Kidney capillary endothelial cell (primary cell): ENCODE measurements around the gene HNF1A.
"Not testable (repeated sequence)": the region's sequence is repeated elsewhere in the genome, so short reads cannot be mapped to it uniquely, and the experiment has no call there.

ENCODE experiments used
- DNase-seq: peaks from one replicate; pipeline ENCODE4 v3.0.0-alpha.2; 2018; ENCODE audit warnings: low spot score

HNF1A gene, protein sequence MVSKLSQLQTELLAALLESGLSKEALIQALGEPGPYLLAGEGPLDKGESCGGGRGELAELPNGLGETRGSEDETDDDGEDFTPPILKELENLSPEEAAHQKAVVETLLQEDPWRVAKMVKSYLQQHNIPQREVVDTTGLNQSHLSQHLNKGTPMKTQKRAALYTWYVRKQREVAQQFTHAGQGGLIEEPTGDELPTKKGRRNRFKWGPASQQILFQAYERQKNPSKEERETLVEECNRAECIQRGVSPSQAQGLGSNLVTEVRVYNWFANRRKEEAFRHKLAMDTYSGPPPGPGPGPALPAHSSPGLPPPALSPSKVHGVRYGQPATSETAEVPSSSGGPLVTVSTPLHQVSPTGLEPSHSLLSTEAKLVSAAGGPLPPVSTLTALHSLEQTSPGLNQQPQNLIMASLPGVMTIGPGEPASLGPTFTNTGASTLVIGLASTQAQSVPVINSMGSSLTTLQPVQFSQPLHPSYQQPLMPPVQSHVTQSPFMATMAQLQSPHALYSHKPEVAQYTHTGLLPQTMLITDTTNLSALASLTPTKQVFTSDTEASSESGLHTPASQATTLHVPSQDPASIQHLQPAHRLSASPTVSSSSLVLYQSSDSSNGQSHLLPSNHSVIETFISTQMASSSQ

DNA sequence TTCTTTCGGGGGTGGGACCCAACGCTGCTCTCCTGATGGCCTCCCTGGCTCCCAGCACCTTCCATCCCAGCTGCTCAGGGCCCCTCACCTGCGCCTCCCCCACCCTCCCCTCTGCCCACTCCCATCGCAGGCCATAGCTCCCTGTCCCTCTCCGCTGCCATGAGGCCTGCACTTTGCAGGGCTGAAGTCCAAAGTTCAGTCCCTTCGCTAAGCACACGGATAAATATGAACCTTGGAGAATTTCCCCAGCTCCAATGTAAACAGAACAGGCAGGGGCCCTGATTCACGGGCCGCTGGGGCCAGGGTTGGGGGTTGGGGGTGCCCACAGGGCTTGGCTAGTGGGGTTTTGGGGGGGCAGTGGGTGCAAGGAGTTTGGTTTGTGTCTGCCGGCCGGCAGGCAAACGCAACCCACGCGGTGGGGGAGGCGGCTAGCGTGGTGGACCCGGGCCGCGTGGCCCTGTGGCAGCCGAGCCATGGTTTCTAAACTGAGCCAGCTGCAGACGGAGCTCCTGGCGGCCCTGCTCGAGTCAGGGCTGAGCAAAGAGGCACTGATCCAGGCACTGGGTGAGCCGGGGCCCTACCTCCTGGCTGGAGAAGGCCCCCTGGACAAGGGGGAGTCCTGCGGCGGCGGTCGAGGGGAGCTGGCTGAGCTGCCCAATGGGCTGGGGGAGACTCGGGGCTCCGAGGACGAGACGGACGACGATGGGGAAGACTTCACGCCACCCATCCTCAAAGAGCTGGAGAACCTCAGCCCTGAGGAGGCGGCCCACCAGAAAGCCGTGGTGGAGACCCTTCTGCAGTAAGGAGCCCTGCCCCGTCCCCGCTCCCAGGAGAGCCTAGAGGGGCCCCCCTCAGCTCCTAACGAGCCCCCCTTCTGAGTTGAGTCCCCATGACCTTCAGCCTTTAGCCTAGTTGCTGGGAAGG lies at the start of gene HNF1A:
Gene HNF1A (plus strand): TSS at position 248 of the 924 bp plus-strand sequence. CDS start 226 bp downstream, at position 474.
- DNase-seq, result no peak

DNA sequence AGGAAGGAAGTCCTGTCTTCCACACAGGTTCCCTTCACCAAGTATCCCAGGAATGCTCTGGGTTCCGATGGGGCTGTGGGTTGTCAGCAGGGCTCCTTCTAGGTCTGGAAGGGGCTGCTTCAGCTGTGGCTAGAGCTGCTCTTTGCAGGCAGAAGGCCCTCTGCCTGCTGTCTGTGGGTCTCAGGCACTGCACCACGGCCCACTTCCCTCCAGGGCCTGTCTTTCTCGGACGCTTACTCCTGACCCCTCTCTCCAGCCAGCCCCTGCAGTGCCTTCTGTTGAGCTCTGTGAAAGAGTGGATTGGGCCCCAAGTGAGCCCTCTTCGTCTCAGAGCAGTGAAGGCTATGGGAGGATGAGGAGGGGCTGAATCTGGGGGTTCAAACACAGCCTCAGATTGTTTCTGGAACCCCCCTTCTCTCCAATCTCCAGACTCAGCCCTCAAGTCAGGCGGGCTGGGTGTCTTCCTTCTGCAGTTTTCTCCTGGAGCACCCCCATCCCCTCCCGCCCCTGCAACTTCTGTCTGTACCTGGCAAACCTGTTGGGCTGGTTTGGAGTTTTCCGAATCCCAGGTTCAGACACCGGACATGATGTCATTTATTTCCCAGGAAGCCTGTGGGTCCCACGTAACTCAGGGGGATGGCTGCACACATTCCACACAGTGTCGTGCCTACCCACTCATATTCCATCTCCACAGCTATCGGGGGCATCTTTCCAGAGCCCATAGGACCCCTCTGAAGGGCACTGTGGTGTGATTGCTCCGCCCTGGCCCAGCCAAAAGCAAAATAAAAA lies 49.3 kb upstream of the HNF1A start:
- no peak for DNase-seq

DNA sequence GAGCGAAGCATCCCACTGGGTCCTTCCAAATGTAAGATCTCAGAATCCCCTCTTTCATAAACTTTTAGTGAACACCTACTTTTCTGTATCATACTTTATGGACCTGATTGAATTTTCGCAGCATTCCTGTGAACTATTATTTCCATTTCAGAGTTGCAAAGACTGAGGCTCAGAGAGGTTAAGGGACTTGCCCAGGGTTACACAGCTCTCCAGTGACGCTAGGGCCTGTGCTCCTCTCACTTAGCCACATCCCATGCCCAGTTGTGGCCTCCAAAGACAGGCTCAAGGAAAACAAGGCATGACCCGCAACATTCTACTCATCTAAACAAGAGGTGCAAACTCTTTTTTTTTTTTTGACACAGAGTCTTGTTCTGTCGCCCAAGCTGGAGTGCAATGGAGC lies 48.3 kb upstream of the HNF1A start:
- DNase-seq, result no peak

DNA sequence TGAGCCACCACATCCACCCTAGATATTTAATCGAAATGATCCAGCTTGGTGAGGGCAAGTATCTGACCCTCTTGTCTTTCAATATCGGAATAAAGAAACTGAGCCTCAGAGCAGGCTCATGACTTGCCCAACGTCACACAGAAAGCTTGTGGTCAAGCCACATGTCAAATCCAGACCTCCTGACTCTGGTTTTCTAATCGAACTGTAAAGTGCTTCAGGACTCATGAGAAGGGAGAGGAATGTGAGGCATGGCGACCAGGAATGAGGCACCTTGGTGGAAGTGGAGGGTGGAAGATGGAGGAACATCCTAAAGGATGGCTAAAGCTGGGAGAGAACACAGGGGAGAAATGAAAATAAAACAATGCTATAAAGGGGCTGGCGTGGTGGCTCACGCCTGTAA lies 46.3 kb upstream of the HNF1A start:
- DNase-seq, result no peak

DNA sequence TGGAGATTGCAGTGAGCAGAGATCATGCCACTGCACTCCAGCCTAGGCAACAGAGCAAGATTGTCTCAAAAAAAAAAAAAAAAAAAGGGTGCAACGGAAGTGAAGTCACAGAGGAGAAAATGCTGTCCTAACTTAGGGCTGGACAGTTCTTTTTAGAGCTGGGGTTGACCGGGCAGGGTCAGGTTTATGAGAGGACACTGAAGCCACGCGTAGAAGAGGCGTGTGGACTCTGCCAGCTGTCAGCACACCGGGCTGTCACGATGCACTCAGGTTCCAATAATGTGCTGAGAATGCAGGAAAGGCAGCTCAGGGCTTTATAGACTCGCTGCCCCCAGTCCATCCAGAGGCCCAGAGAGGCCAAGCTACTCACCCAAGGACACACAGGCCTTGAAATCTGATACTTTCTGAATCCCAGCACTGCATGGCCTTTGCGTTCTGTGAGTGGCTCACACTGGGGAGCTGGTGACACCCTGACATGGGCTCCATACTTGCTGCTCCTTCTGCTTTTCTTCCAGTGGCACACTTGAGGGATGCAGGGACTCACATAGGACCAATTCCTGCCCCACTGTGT lies 45.3 kb upstream of the HNF1A start:
- no peak for DNase-seq

DNA sequence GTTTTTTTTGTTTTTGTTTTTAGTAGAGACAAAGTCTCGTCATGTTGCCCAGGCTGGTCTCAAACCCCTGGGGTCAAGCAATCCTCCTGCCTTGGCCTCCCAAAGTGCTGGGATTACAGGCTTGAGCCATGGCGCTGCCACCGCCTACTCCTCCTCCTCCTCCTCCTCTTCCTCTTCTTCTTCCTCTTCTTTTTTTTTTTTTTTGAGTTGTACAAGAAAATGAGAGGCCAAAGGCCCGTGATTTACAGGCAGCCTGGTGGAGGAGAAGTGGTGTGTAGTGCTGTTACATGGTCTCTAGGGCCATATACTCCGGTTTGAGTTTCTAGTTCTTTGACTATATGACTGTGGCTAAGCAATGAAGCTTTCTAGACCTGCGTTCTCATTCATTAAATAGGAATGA lies 44.6 kb upstream of the HNF1A start:
- no peak for DNase-seq

DNA sequence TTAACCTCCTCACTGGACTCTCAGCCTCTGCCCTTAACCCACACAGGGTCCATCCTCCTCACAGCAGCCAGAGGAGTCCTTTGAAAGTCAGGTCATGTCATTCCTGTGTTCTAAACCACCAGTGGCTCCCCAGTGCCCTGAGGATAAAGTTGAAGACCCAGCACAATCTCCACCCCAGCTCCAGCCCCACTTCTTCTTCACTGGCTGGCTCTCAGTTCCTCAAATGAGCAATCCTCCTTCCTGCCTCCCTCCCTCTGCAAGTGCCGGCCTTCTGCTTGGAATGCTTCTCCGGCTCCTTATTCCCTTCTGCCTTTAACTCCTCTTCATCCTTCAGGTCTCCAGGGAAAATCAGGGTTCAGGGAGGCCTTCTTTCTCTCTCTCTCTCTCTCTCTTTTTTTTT lies 42.1 kb upstream of the HNF1A start:
- no peak for DNase-seq

DNA sequence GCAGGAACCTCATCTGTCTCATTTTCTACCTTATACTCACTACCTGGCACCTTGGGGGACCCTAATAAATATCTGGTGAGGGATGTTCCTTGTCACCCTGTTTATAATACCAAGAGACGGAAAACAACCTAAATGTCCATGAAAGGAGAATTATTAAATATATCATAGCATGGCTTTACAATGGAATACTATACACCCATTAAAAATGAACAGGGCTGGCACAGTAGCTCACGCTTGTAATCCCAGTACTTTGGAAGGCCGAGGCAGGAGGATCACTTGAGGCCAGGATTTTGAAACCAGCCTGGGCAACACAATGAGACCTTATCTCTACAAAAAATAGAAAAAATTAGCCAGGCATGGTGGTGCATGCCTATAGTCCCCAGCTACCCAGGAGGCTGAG lies 39.8 kb upstream of the HNF1A start:
- DNase-seq, result no peak

DNA sequence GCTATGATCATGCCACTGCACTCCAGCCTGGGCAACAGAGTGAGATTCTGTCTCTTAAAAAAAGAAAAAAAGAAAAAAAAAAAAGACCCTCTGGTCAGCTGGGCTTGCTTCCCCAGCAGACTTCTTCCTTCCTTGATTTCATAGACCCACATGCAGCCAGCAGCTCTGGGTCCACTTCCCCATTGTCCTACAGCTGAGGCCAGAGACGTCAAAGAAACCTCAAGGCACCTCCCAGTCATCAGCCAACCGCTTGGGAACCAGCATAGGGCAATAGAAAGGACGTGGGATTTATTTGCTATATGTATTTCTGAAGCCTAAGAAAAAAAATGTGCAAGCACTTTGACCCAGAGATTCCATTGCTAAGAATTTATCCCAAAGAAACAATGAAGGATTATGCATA lies 38.8 kb upstream of the HNF1A start:
- no peak for DNase-seq

DNA sequence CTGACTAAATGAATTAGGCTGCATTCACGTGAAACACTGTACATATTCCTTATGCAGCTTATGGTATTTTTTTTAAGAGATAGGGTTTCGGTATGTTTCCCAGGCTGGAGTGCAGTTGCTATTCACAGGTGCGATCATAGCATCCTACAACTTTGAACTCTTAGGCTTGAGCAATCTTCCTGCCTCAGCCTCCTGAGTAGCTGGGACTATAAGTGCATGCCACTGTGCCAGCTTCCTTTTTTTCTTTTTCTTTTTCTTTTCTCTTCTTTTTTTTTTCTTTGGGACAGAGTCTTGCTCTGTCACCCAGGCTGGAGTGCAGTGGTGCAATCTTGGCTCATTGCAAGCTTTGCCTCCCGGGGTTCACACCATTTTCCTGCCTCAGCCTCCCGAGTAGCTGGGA lies 38.3 kb upstream of the HNF1A start:
- DNase-seq, result no peak

DNA sequence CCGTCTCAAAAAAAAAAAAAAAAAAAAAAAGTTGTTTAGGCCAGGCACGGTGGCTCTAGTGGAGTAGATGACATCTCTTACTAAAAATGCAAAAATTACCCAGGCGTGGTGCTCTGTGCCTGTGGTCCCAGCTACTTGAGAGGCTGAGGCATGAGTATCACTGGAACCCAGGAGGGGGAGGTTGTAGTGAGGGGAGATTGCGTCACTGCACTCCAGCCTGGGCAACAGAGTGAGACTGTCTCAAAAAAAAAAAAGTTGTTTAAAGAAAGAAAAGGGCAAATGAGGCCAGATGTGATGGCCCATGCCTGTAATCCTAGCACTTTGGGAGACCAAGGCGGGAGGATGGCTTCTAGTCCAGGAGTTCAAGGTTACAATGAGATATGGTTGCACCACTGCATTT lies 37.5 kb upstream of the HNF1A start:
- DNase-seq, result no peak

DNA sequence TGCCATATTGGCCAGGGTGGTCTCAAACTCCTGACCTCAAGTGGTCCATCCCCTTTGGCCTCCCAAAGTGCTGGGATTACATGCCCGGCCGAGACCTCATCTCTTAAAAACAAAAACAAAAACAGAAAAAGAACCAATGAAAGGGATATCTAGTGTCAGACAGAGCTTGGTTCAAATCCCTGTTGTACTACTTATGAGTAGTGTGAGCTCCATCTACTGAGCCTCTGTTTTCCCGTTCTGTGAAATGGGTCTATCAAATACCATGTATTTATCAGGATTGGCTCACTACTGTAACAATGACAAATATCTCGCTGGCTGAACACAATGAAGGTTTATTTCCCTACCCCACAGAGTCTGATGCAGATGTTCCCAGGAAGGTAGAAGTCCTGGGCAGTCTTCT lies 36.9 kb upstream of the HNF1A start:
- no peak for DNase-seq

DNA sequence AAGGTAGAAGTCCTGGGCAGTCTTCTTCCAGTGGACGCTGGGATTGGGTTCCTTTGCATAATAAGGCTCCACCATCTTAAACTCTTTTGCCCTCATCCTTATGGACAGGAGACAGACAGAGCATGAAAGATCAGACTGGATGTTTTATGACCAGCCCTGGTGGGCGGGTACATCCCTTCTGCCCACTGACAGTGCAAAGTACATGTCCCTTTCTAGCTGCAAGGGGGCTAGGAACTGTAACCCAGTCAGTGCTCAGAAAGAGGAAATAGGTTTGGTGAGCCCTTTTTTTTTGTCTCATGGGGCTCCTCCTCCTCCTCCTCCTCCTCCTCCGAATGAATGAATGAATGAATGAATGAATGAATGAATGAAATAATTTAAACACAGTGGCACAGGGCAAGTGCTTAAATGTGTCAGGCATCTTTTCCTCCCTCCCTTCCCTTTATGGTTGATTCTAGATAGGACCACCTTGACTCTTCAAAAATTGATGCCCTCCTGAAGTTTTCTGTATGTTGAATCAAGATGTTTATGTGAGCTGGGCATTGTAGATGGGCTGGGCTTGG lies 36.4 kb upstream of the HNF1A start:
- no peak for DNase-seq

DNA sequence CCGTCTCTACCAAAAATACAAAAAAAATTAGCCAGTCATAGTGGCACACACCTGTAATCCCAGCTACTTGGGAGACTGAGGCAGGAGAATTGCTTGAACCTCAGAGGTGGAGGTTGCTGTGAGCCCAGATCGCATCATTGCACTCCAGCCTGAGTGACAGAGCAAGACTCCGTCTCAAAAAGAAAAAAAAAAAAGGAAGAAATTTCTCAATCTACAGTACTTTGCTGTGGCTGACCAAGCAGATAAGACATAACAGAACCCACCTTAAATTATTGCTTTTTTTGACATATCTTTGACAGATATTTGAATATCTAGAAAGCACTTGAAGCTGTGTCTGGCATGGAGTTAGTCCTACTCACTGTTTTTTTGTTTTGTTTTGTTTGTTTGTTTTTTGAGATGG lies 34.9 kb upstream of the HNF1A start:
- no peak for DNase-seq

DNA sequence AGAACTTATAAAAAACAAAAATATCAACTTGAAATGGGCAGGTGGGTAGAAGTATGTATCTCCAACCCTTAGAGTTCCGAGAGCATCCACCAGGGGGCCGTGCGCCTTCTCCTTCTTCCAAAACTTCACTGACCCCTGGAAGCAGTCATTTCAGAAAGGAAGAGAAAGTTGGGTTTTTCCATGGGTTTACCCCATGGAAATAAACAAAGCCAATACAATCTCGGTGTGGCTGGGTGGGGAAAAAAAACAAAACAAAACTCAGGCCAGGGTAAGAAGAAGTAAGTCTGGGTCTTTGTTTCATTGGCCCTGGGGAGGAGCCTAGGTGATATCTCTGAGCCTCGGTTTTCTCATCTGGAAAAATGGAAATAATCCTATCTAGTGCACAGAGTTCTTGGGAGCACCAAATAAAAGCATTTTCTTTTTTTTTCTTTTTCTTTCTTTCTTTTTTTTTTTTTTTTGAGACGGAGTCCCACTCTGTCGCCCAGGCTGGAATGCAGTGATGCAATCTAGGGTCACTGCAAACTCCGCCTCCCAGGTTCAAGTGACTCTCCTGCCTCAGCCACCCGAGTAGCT lies 33.6 kb upstream of the HNF1A start:
- DNase-seq, result peak; percentile 16

DNA sequence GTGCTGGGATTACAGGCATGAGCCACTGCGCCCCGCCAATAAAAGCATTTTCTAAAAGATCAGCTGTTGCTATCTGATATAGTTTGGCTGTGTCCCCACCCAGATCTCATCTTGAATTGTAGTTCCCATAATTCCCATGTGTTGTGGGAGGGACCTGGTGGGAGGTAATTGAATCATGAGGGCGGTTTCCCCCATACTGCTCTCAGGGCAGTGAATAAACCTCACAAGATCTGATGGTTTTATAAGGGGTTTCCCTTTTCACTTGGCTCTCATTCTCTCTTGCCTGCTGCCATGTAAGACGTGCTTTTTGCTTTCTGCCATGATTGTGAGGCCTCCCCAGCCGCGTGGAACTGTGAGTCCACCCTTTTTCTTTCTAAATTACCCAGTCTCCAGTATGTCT lies 32.8 kb upstream of the HNF1A start:
- DNase-seq, result not testable (repeated sequence)

DNA sequence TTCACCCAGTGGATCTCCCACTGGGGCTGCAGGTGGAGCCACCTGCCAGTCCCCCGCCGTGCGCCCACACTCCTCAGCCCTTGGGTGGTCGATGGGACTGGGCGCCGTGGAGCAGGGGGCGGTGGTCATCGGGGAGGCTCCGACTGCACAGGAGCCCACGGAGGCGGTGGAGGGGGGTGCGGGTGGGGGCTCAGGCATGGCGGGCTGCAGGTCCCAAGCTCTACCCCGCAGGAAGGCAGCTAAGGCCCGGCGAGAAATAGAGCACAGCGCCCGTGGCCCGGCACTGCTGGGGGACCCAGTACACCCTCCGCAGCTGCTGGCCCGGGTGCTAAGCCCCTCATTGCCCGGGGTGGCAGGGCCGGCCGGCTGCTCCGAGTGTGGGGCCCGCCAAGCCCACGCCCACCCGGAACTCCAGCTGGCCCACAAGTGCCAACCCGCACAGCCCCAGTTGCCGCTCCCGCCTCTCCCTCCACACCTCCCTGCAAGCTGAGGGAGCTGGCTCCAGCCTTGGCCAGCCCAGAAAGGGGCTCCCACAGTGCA lies 28.0 kb upstream of the HNF1A start:
- DNase-seq, result not testable (repeated sequence)

DNA sequence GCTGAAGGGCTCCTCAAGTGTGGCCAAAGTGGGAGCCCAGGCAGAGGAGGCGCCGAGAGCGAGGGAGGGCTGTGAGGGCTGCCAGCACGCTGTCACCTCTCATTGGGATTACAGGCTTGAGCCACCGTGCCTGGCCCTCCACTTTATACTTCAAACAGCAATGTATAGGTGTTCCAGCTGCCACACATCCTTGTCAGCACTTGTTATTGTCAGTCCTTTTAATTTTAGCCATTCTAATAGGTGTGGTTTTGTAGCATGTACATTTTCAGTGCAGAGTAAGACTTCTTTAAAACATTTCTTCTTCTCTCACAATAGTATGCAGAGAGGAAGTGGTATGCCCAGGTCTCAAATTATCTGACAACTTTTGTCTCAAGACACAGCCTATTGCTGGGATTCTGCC lies 27.5 kb upstream of the HNF1A start:
- DNase-seq, result no peak

DNA sequence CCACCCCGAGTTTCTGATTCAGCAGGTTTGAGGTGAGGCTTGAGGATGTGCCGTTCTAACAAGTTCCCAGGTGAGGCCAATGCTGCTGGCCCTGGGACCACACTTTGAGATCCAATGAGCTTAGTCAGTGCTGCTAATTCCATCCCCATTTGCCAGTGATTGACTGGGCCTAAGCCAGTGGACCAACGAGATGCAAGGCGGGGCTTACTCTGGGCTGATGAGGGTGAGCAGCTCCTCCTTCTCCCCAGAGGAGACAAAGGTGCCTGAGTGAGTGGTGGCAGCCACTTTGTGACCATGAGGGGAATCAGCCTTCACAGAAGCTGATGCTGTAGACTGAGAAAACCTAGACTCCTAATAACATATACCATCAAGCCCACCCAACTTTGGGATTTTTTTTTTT lies 23.1 kb upstream of the HNF1A start:
- DNase-seq, result no peak

DNA sequence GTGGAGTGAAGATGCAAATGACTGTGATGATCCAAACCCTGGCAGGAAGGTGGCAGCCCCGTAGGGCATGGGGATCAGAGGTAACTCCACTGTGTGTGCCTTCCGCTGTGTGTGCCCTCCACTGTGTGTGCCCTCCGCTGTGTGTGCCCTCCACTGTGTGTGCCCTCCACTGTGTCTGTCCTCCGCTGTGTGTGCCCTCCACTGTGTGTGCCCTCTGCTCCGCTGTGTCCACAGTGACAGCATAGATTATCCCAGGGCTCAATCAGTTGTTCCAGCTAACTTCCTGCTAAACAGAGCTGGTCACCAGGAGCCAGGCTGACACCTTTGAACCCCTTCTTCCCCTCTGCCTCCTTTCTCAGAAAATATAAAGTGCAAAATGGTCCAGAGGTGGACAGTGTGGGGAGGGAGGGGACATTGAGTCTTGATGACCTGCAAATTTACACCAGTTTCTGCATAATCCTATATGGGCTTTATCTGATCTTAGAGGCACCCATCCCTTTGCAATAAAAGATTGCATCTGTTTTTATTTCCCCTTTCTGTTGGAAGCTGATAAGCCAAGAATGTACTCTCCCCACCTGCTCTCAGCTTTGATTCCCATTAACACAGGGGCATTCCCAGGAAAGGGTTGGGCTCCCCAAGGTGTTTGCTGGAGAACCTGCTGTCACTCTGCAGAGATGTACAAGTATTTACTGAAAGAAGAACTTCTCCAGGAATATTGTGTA lies 21.6 kb upstream of the HNF1A start:
- DNase-seq, result no peak
